ENCODE measurements around the gene MYD88. TPM values are rescaled to one million over a fixed set of nuclear protein-coding genes. Genes with fewer than 3 reads are reported as not detected.

Gene MYD88
- total and polyA plus RNA-seq, 9 of the 15 experiments (the other 6 are each of a cell fraction or from before 2014, with no cell fraction given), result 3.2 to 47.3 (median 27.6) TPM

DNA sequence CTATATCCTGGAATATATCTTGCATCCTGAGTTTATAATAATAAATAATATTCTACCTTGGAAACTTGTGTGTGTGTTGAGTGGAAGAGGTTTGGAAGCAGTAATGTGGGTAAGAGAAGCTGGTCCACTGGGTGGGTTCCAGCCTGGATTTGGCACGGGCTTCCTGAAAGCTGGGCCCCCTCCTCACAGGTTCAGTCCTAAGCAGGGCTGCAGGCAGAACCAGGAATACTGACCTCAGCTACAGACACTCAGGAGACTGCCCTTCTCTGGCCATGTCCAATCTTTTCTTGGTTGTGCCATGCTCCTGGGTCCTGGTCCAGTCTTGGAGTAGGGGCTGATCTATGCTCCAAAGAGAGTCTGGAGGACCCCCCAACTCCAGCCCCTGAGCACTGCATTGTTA lies 4.5 kb downstream of the MYD88 start:
- H3K79me2 ChIP-seq (ENCODE audit: control insufficient read depth, insufficient read depth, low read length), result peaks cover 20% of the 10 kb centered on the region
- H3K4me2 ChIP-seq (ENCODE audit: insufficient read depth, low read length), result no peak overlapping the region
- H3K9ac ChIP-seq (ENCODE audit: insufficient read depth in 1 of 2, low read depth in 2 of 2, low read length in 2 of 2), result no peak overlapping the region
- H3K27me3 ChIP-seq (ENCODE audit: control insufficient read depth in 2 of 2, insufficient read depth in 2 of 2, low read length in 2 of 2), result no peaks in the 10 kb centered on the region; a peak in 1 of 5 replicates
- no peaks in the 10 kb centered on the region for H3K9me1 ChIP-seq (ENCODE audit: control insufficient read depth, insufficient read depth, low read length)
- H3K27ac ChIP-seq (ENCODE audit: extremely low read depth, low read depth, low read length), result no peak overlapping the region
- DNase-seq (ENCODE audit: extremely low read depth in 1 of 4, low spot score in 3 of 4) (no peak), FAIRE-seq (no peak), ATAC-seq (no peak)
- intact Hi-C loops (cut with micrococcal nuclease), result no loop called here
- no TSS peak for BruUV-seq (replicated peaks)
- in situ Hi-C loops (cut with MboI), result no loop called here
- WGBS (ENCODE audit: insufficient coverage, low coverage, missing lambda C conversion rate), result 19% methylated on average over 1 of the region's 1 CpG
- H3K9me3 ChIP-seq (replicated peaks; ENCODE audit: control insufficient read depth, insufficient read depth, low read depth, low read length), result no peaks in the 10 kb centered on the region
- ChIA-PET POLR2A (interaction anchor here (1.2 to 3.7 kb wide), 4 partner anchors 10 to 22 kb away, joined by 3 to 17 read pairs (median 12); partner anchors contain the start of gene OXSR1), CTCF (ENCODE audit: low intra/inter-chr PET ratio) (no interaction called here)
- no peaks in the 10 kb centered on the region for H4K20me1 ChIP-seq (replicated peaks; ENCODE audit: control insufficient read depth, insufficient read depth, low read length)
- H3K36me3 ChIP-seq (ENCODE audit: control insufficient read depth, insufficient read depth, low read length), result peaks cover 26% of the 10 kb centered on the region; the same call in 2 of the 3 replicates
- H3K4me3 ChIP-seq, result no peak overlapping the region
- H3K4me1 ChIP-seq (replicated peaks in 1 of 2; ENCODE audit: control insufficient read depth in 2 of 2, insufficient read depth in 2 of 2, low read length in 2 of 2), result peaks cover 12 to 22% of the 10 kb centered on the region in 2 experiments; a peak in 4 of 5 replicates
- no peak overlapping the region for H2AFZ ChIP-seq (ENCODE audit: low read depth, low read length)
- TF ChIP-seq TARDBP (IDR thresholded peaks at IDR 0.05), result no peak
- TF ChIP-seq POLR2AphosphoS2 (IDR thresholded peaks at IDR 0.05; ENCODE audit: low read length), result 0 out of 2 replicates have a peak, but pooled peaks have one; percentile 47
- TF ChIP-seq, protein P1, sequence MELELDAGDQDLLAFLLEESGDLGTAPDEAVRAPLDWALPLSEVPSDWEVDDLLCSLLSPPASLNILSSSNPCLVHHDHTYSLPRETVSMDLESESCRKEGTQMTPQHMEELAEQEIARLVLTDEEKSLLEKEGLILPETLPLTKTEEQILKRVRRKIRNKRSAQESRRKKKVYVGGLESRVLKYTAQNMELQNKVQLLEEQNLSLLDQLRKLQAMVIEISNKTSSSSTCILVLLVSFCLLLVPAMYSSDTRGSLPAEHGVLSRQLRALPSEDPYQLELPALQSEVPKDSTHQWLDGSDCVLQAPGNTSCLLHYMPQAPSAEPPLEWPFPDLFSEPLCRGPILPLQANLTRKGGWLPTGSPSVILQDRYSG (tag; conservative IDR thresholded peaks at IDR 0.05; ENCODE audit: low read depth), result no peak
- no peak for TF ChIP-seq SREBF2 (CRISPR knock-in tag; IDR thresholded peaks at IDR 0.05)
- no peak for TF ChIP-seq MAZ (CRISPR knock-in tag; conservative IDR thresholded peaks at IDR 0.05 in 1 of 2, IDR thresholded peaks at IDR 0.05 in 1 of 2)
- TF ChIP-seq SRSF3 (IDR thresholded peaks at IDR 0.05; ENCODE audit: insufficient read depth, low read length), result no peak
